HT1080 (cell line): ENCODE measurements around the gene NIPAL1. TPM values are rescaled to one million over a fixed set of nuclear protein-coding genes. Genes with fewer than 3 reads are reported as not detected.

ENCODE experiments used
- DNase-seq: peaks from one replicate; pipeline ENCODE4 v3.0.0-alpha.2; 2015; ENCODE audit warnings: low read depth
- total RNA-seq: library from RNA; depleted of rRNA; stranded (reverse); fragments of >200 nt; shearing (Covaris generic); gene quantifications from 2 replicates; pipeline ENCODE4 v1.2.3, GENCODE V29; 2014; rRNA removed

Gene NIPAL1
- total RNA-seq, 1 experiment from 2014 or later = 2.1 TPM

- no peak for DNase-seq
These were observed 47.8 kb downstream of the NIPAL1 start for GRCh38 chr4:48064349-48064748.

GRCh38 chr4:48065587-48066052, 49.0 kb downstream of the NIPAL1 start:
- no peak for DNase-seq

- DNase-seq = no peak
These were observed 51.0 kb downstream of the NIPAL1 start for GRCh38 chr4:48067536-48067935.

GRCh38 chr4:48068182-48068581, 51.6 kb downstream of the NIPAL1 start:
- no peak for DNase-seq

DNA sequence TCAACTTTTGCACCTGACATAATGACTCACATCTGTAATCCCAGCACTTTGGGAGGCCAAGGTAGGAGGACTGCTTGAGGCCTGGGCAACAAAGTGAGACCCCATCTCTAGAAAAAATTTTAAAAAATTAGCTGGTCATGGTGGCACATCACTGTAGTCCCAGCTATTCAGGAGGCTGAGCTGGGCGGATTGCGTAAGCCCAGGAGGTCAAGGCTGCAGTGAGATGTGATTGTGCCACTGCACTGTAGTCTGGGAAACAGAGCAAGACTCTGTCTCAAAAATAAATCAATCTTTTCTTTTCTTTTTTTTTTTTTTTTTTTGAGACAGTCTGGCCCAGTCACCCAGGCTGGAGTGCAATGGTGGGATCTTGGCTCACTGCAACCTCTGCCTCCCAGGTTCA, 52.5 kb downstream of the NIPAL1 start:
- DNase-seq = no peak

- DNase-seq = no peak
These were observed 54.6 kb downstream of the NIPAL1 start for GRCh38 chr4:48071191-48071590.

DNA sequence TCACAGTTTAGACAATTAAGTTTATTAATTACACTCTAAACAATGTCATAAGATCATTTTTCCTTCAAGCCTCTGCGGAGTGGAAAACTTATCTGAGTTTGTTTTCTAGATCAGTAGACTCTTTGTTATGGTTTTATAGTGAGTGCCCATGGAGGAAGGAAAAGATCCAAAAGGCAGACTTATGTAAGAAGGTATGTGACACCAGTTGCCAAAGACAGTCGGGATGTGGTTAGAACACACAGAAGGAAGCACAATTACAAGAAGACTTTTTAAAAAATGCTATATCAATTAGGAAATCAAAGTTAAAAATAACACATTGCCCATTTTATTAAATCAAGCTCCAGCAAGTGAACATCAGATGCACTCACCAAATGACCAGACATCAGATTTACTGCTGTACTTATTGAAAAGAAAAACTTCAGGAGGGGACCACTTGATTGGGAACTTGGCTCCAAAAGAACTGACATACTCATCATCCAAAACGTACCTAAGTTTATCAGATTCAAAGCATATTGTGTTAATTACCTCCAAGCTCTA, 57.1 kb downstream of the NIPAL1 start:
- no peak for DNase-seq

DNA sequence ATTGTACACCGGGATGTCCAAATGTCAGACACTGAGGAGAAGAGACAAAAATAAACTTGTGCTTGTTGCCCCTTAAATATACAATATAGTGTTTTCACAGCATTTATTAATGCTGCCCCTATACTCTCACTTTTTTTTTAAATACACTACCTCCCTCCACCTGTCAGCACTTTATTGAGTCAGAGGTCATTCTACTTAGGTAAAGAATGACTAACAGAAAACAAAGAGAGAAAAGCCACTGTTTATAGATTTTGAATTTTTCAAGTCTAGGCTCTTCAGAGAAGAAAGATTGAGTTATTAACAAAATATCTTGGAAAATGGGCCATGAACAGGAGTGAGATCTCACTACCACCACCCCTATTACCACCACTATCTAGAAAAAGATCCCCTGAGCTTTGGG, 58.1 kb downstream of the NIPAL1 start:
- DNase-seq = no peak

DNA sequence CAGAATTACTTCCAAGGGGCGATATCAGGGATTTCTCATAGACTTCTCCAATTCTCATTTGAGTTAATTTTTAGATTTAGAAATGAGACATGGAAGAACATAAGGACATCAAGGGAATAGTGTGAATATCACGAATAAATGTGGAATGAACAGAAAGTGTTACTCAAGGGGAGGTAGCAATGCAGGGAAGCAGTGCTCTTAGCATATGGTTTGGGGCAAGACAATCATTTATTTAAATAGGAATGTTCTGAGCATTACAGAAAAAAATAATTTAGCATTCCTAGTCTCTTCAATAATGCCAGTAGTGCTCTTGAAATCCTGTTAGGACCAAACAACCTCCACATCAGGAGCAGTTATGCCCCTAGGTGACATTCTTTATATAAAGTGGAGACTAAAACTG, 61.9 kb downstream of the NIPAL1 start:
- DNase-seq = no peak

DNA sequence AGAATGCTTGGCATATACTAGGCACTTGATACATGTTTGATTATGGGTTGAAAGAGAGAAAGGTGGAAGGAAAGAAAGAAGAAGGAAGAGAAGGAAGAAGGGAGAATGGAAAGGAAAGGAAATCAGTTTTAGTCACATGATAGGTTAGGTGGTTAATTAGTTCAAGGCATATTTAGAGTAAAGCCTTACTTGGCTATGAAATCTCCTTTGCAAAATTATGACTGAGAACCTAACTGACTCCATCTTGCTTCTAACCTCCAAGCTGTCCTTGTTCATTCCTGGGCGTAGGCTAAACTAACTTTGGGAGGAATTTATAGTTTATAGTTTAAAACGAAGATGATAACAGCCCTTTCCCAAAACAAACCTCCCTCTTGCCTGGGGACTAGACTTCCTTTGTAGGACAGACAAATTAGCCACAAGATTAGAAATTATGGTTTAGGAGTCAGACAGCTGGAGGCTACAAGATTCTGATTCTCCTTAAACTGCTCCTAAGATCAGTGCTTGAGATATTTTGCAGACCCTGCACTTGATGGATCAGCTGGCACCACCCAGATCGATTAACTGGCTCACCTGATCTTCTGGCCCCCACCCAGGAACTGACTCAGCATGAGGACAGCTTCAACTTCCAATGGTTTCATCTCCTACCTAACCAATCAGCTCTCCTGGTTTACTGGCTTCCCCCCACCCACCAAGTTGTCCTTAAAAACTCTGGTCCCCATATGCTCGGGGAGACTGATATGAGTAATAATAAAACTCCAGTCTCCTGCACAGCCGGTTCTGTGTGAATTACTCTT, 62.5 kb downstream of the NIPAL1 start:
- peak; percentile 4 for DNase-seq

- peak; percentile 34 for DNase-seq
These were observed 63.4 kb downstream of the NIPAL1 start for GRCh38 chr4:48079972-48080391.

GRCh38 chr4:48081196-48081595, 64.6 kb downstream of the NIPAL1 start:
- no peak for DNase-seq

GRCh38 chr4:48082956-48083355, 66.4 kb downstream of the NIPAL1 start:
- DNase-seq = no peak

GRCh38 chr4:48085821-48086589, 69.4 kb downstream of the NIPAL1 start:
- DNase-seq = no peak

Other genes starting within 250 kb of the NIPAL1 start
- gene CORIN, start 178.7 kb upstream of the NIPAL1 start, total RNA-seq = 0.51 and 0.73 TPM in 2 replicates
- 9.1 and 12.7 TPM in 2 replicates for gene NFXL1, start 102.2 kb upstream of the NIPAL1 start, total RNA-seq
- 0.17 TPM in 1 of 2 replicates, not detected in the other for gene CNGA1, start 91 bp upstream of the NIPAL1 start, total RNA-seq
- 0.06 and 0.07 TPM in 2 replicates for gene TXK, start 117.5 kb downstream of the NIPAL1 start, total RNA-seq